Left ventricle myocardium inferior (tissue), 1 donor: ENCODE data around the gene SPATA25. TPM values are rescaled to one million over a fixed set of nuclear protein-coding genes. Genes with fewer than 3 reads are reported as not detected.
"Not testable (repeated sequence)": the region's sequence is repeated elsewhere in the genome, so short reads cannot be mapped to it uniquely, and the experiment has no call there.

Experiments
- DNase-seq: peaks from one replicate; pipeline ENCODE4 v3.0.0-alpha.2; 2020
- H3K27ac ChIP-seq: fragments of 200-600 bp; replicated peaks from 2 replicates; pipeline ENCODE4 v1.8.0; 2021
- H3K27me3 ChIP-seq: fragments of 200-600 bp; 2 replicates; pipeline ENCODE4 v1.8.0; 2021; ENCODE audit warnings: low read depth
- H3K36me3 ChIP-seq: fragments of 200-600 bp; 2 replicates; pipeline ENCODE4 v1.8.0; 2021
- H3K4me1 ChIP-seq: fragments of 200-600 bp; 2 replicates; pipeline ENCODE4 v1.8.0; 2021
- H3K4me3 ChIP-seq: fragments of 200-600 bp; 2 replicates; pipeline ENCODE4 v1.8.0; 2021; ENCODE audit warnings: mild to moderate bottlenecking, moderate library complexity
- H3K9me3 ChIP-seq: fragments of 200-600 bp; replicated peaks from 2 replicates; pipeline ENCODE4 v1.8.0; 2021
- CTCF ChIP-seq: fragments of 200-600 bp; IDR thresholded peaks from 2 replicates; pipeline ENCODE4 v1.8.0; 2021; ENCODE audit warnings: antibody characterized with exemption, mild to moderate bottlenecking, borderline replicate concordance
- intact Hi-C: fragments of 100-400 bp; cut with micrococcal nuclease; formaldehyde crosslinking; loops from one replicate; pipeline ENCODE4 v1.11.0; 2022
- long read RNA-seq: library from polyadenylated mRNA; unstranded; transcript quantifications from one replicate; pipeline ENCODE4 v2.0.0, GENCODE V29; 2021
- total RNA-seq: library from RNA; stranded (reverse); fragmentation: NEBNext Ultra II Directional; extraction: Animal tissue kit (Norgen Biotek cat#: 25700); gene quantifications from one replicate; pipeline ENCODE4 v1.2.1, GENCODE V29; 2021
- donor health status: DM: no; HTN: yes; CAD: no; lungs with severe emphysema.

Gene SPATA25
- total RNA-seq: 2.4 TPM
- long read RNA-seq: 0 reads

GRCh38 chr20:45887346-45887715 lies at the start of gene SPATA25:
Gene SPATA25, minus strand, starts transcription at chr20:45887622. Its CDS starts 32 bp downstream, at chr20:45887590.
- no peak within 1 kb of the TSS for H3K27ac ChIP-seq
- H3K4me3 ChIP-seq: no peak within 1 kb of the TSS
- no peak for DNase-seq
- H3K4me1 ChIP-seq: peaks cover 57% of the 10 kb centered on the region
- intact Hi-C loops: no loop called here
- no peak for TF ChIP-seq CTCF
- no peaks in the 10 kb centered on the region for H3K9me3 ChIP-seq
- H3K27me3 ChIP-seq: no peaks in the 10 kb centered on the region
- peaks cover 39% of the 10 kb centered on the region for H3K36me3 ChIP-seq

- peaks cover 41% of the 10 kb centered on the region for H3K4me1 ChIP-seq
- TF ChIP-seq CTCF: no peak
- peaks cover 36% of the 10 kb centered on the region for H3K36me3 ChIP-seq
- H3K27me3 ChIP-seq: no peaks in the 10 kb centered on the region
- H3K9me3 ChIP-seq: no peaks in the 10 kb centered on the region
- intact Hi-C loops: no loop called here
- peak overlapping the region; percentile 100 for H3K27ac ChIP-seq
- peak overlapping the region; percentile 100 for H3K4me3 ChIP-seq
- DNase-seq: no peak
Measured at GRCh38 chr20:45935416-45936046, 48.1 kb upstream of the SPATA25 start.

- Histone ChIP-seq H3K27ac (peak within 1 kb of the TSS; percentile 100), H3K4me3 (peak within 1 kb of the TSS; percentile 100), H3K9me3 (no peaks in the 10 kb centered on the region), H3K4me1 (peaks cover 41% of the 10 kb centered on the region), H3K36me3 (peaks cover 28% of the 10 kb centered on the region), H3K27me3 (no peaks in the 10 kb centered on the region)
- peak; percentile 98 for DNase-seq
- intact Hi-C loops: loop anchor here (5.0 kb wide), 1 partner anchor 42 kb away; the partner anchor contains the start of genes CTSA and NEURL2
- TF ChIP-seq CTCF: no peak
Measured at GRCh38 chr20:45934586-45935415, 47.4 kb upstream of the SPATA25 start, which contains the start of gene PCIF1. Gene PCIF1, plus strand, starts transcription at chr20:45934683. Its CDS starts 4,317 bp downstream, at chr20:45939000.

- Histone ChIP-seq H3K36me3 (peaks cover 22% of the 10 kb centered on the region), H3K27ac (peak overlapping the region; percentile 100), H3K9me3 (no peaks in the 10 kb centered on the region), H3K4me3 (peak overlapping the region; percentile 100), H3K4me1 (peaks cover 41% of the 10 kb centered on the region), H3K27me3 (no peaks in the 10 kb centered on the region)
- TF ChIP-seq CTCF: no peak
- peak; percentile 70 for DNase-seq
- intact Hi-C loops: loop anchor here (5.0 kb wide), 1 partner anchor 42 kb away; the partner anchor contains the start of genes CTSA and NEURL2
Measured at GRCh38 chr20:45934046-45934585, 46.7 kb upstream of the SPATA25 start.

GRCh38 chr20:45933266-45934045 lies 46.0 kb upstream of the SPATA25 start:
- Histone ChIP-seq H3K4me3 (peak overlapping the region; percentile 100), H3K9me3 (no peaks in the 10 kb centered on the region), H3K36me3 (peaks cover 15% of the 10 kb centered on the region), H3K4me1 (peaks cover 41% of the 10 kb centered on the region), H3K27me3 (no peaks in the 10 kb centered on the region), H3K27ac (peak overlapping the region; percentile 100)
- intact Hi-C loops: loop anchor here (5.0 kb wide), 1 partner anchor 41 kb away; the partner anchor contains the start of genes CTSA and NEURL2
- peak; percentile 59 for TF ChIP-seq CTCF
- peak; percentile 73 for DNase-seq

GRCh38 chr20:45931680-45932079 lies 44.3 kb upstream of the SPATA25 start:
- H3K4me3 ChIP-seq, DNase-seq, H3K36me3 ChIP-seq, H3K27ac ChIP-seq, H3K9me3 ChIP-seq, H3K27me3 ChIP-seq: not testable (repeated sequence)
- H3K4me1 ChIP-seq: peaks cover 34% of the 10 kb centered on the region
- intact Hi-C loops: loop anchor here (5.0 kb wide), 1 partner anchor 39 kb away; the partner anchor contains the start of genes CTSA and NEURL2
